Measurements from ENCODE around the gene ACAA1.
"Not testable (repeated sequence)": the region's sequence is repeated elsewhere in the genome, so short reads cannot be mapped to it uniquely, and the experiment has no call there.

Gene ACAA1, protein sequence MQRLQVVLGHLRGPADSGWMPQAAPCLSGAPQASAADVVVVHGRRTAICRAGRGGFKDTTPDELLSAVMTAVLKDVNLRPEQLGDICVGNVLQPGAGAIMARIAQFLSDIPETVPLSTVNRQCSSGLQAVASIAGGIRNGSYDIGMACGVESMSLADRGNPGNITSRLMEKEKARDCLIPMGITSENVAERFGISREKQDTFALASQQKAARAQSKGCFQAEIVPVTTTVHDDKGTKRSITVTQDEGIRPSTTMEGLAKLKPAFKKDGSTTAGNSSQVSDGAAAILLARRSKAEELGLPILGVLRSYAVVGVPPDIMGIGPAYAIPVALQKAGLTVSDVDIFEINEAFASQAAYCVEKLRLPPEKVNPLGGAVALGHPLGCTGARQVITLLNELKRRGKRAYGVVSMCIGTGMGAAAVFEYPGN

DNA sequence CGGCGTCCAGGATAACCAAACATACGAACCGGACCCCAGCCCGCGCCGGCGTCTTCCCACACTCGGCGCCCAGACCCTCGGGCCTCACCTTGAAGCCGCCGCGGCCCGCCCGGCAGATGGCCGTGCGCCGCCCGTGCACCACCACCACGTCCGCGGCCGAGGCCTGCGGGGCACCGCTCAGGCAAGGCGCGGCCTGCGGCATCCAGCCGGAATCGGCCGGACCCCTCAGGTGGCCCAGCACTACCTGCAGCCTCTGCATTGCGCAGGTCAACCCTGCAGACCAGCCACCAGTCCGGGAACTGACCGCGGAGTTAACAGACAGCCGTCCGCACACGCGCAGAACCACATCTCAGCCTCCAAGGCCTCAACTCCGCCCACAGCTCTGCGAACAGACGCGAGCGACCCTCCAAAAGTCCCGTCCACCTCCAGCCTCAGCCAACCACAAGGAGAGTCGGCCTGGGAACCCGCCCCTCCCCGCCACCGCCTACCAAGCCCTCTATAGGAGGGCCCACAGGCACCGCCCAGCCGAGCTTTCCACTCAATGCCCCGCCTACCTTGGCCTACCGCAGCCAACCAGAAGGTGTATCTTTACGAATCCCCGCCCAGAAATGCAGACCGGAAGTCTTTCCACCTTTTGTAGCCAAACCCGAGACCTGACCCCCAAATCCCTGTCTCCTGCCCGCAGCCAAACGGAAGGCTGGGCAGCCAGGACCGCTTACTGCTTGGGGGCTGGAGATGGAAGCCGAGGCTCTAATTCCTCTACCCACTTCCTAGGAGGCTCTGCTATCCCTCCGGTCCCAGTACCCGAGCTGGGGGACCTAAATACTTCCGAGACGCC lies at the start of gene ACAA1:
TSS of gene ACAA1 (minus strand) at position 351 of the 838 bp plus-strand sequence. CDS start at position 259, 92 bp downstream.
- peak; percentile 99 for DNase-seq (ENCODE audit: low spot score)

GRCh38 chr3:38177181-38177580 lies 40.3 kb upstream of the ACAA1 start:
- DNase-seq (ENCODE audit: low spot score): no peak

DNA sequence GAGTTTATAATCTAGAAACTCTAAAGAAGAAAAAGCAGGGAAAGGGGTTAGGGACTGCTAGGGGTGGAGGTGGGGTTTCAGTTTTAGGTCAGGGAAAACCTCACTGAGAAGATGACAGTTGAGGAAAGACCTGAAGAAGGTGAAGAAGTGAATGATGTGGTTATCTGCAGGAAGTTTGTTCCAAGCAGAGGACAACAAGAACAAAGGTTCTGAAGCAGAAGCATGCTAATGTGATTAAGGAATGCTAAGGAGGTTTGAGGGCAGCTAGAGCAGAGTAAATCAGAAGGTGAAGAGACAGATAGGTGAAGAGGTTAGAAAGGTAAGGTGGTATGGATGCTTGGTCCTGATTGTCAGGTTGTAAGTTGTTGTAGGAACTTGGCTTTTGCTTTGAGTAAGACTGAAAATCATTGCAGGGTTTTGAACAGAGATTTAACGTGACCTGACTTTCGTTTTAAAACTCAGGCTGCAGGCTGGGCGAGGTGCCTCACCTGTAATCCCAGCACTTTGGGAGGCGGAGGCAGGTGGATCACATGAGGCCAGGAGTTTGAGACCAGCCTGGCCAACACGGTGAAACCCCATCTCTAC lies 37.0 kb upstream of the ACAA1 start:
- DNase-seq (ENCODE audit: low spot score): no peak

DNA sequence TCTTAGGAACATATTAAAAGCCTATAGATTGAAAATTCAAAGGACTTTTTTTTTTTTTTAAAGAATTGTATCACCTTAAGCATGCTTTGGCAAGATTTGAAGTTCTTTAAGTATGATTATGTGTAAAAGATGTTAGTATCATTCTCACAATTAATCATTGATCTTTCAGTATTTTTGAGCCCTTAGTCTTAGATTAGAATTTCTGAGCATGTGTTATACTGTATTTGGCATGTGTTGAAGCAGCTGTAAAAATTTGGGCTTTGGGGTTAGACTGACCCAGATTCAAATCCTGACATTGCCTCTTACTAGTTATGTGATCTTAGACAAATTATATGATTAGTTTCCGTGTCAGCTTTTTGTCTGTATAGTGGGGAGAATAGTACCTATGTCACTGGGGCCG lies 34.7 kb upstream of the ACAA1 start:
- DNase-seq (ENCODE audit: low spot score): no peak

DNA sequence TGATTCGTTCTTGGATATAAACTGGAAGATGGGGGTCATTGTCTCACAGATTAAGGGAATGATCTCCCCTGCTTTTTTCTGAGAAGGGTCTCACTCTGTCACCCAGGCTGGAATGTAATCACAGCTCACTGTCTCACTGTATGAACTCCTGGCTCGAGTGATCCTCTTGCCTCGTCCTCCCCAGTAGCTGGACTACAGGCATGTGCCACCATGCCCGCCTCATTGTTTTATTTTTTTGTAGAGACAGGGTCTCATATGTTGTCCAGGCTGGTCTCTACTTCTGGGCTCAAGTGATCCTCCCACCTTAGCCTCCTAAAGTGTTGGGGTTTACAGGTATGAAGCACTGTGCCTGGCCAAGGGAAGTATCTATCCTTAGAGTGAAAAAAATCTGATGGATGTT lies 33.8 kb upstream of the ACAA1 start:
- DNase-seq (ENCODE audit: low spot score): no peak

GRCh38 chr3:38169027-38169317 lies 32.0 kb upstream of the ACAA1 start:
- no peak for DNase-seq (ENCODE audit: low spot score)

GRCh38 chr3:38168151-38169026 lies 31.5 kb upstream of the ACAA1 start:
- no peak for DNase-seq (ENCODE audit: low spot score)

DNA sequence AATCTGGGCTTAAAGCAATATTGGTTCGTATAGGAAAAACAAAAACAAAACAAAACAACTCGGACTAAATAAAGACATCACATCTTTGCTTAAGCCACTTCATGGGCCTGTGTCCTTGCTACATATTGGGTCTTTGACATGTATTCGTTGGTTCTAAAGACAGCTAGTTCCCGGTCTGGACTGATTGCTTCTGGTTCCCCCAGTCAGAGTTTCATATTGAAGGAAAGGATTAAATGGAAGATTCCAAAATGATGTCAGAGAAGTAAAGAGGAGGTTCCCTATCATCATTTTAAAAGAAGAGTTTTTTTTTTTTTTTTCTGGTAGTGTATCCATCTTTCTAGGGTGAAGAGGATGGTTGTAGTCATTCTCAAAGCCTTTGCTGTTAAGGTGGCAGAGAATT lies 30.7 kb upstream of the ACAA1 start:
- DNase-seq (ENCODE audit: low spot score): no peak

DNA sequence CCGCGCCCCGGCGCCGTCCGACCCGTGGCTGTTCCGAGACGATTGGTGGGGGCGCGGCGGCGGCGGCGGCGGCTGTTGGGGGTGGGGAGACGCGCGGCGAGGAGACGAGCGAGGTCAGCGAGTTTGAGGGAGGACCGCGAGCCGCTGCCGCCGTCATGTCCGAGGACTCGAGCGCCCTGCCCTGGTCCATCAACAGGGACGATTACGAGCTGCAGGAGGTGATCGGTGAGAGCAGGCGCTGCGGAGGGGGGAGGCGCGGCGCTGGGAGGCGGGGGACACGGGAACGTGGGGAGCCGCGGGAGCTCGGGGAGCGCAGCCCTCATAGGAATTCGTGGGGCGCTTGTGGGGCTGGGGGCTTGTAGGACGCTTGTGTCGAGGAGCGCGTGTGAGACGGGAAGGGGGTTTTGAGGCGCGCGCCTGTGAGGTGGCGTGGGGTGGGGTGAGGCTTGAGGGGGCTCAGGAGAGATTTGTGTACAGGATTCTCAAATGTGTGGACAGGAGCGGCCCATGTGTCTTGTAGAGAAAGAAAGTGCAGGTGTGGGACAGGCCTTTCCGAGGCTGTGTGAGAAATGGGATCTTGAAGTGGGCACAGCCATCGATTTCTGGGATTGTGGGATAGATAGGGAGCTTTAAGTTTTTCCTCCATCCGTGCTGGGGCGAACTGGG lies 28.9 kb upstream of the ACAA1 start:
- DNase-seq (ENCODE audit: low spot score): no peak

DNA sequence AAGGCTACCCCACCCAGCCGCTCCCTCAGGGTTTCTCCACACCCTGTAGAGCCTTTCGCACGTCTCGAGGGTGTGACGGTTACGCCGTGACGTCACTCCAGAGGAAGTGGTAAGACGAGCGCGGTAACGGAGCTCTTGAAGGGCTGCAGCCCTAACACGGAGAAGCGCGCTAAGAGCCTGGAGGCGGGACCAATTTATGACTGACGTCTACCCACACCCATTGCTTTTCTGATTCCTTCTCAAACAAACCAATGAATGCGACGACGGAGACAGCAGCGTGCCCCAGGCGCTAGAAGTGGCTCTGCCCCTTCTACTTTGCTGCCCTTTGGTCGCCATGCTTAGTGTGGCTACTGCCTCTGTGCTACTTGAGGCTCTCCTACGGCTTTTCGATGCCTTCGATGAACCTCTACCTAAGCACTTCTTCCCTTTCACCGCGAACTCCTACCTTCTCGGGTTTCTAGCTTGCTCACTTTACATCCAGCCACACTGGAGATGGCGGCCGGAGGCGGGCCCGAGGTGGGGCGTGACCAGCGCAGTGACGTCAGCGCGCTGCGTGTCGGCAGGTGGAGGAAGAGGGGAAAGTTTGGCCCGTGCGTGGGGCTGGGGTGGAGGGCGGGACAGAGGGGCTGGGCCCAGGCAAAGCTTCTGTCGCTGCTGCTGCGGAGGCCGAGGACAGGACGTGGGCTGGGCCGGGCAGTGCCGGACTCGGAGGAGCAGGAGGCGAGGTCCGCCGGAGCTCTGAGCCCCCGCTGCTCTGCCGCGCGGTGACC lies 28.2 kb upstream of the ACAA1 start, which contains the start of gene OXSR1:
TSS of gene OXSR1 (plus strand) at position 586 of the 770 bp plus-strand sequence. CDS start 340 bp downstream, outside the sequence.
- DNase-seq (ENCODE audit: low spot score): peak; percentile 100

GRCh38 chr3:38164643-38164951 lies 27.7 kb upstream of the ACAA1 start:
- no peak for DNase-seq (ENCODE audit: low spot score)

DNA sequence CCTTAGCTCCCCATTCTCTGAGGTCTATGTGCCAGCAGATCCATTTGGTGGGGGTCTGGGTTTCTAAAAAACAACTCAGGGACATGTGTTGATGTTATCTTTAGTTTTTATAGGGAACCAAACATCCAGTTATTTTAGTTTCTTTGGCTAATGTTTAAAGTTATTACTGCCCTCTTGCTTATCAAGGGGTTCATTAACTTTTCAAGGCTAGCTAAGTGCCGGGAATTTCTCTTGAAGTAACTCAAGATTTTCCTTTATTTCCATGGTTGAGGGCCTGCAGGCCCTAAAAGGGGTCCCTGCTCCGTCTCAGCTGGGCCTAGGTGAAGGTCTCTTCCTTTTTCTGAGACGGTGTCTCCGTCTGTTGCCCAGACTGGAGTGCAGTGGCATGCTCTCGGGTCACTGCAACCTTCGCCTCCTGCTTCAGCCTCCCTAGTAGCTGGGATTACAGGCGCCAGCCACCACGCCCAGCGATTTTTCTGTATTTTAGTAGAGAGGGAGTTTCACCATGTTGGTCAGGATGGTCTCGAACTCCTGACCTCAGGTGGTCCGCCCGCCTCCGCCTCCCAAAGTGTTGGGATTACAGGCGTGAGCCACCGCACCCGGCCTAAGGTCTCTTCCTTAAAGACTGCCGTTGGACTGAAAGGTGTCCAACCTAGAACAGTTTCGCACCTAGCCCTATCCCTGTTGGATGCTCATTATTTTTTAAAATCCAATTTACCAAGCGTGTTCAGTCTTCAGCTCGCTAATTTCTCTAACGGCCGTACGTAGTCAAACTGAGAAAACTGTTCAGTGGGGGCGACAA lies 27.1 kb upstream of the ACAA1 start:
- DNase-seq (ENCODE audit: low spot score): no peak

DNA sequence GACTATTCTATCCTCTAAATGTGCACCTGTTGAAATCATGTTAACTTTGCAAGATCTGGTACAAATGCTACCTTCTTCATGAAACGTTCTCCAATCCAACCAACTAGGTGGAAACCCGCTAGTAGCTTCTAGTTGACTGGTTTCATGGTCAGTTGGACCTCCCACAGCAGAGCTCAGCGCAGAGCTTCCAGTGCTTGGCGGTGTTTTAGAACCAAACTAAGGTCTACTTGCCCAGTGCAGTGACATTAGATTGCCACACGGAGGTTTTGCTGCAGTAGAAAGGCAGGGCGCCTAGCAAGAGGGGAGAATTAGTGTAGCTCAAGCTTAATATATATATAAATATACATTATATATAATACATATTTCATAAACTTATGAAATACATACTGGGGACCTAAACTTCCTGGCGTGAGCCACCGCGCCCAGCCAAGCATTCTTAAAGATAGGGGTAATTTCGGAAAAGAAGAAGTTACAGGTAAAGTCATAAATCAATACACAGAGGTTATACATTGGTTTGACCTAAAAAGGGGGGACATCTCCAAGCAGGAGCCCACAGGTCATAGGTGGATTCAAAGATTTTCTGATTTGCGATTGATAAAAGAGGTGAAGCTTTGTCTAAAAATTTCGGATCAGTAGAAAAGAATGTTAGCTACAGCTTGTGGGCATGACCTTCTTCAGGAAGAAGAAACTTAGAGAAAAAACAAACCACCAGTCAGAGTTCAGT lies 26.4 kb upstream of the ACAA1 start:
- no peak for DNase-seq (ENCODE audit: low spot score)

GRCh38 chr3:38160704-38161103 lies 23.8 kb upstream of the ACAA1 start:
- DNase-seq (ENCODE audit: low spot score): not testable (repeated sequence)

DNA sequence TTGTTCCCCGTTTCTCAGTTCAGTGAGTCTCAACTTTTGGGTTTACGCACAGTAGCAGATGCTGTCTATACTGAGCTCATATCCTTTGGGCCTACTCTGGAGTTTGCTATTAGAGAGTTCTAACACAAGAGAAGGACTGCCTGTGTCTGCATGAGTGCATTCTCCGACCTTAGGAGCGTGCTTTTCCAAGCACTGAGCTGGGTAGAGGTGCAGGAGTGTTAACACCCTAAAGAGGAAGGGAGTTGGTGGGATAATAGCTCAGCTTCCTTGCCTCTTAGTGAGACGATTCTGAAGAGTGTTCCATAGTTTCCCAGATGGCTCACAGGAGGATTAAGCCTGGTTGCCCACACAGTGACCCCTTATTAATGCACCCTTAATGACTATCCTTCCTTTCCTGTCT lies 21.5 kb upstream of the ACAA1 start:
- DNase-seq (ENCODE audit: low spot score): no peak

DNA sequence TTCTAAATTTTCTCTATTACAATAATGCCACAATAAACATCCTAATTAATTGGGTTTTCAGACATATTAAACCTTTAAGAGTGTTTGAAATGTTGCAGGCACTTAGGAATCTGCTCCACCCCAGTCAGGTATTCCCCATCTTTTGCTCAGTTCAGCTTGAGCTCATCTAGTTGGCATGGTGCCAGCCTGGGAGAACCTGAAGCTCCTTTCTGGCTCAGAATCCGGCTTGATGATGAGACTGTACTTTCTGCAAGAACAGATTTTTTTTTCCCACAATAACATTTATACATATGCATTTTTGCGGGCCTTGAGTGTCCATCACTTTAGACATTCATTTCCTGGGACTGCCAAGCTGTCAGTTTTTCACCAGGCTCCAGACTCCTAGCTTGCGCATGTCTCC lies 20.7 kb upstream of the ACAA1 start:
- DNase-seq (ENCODE audit: low spot score): no peak

DNA sequence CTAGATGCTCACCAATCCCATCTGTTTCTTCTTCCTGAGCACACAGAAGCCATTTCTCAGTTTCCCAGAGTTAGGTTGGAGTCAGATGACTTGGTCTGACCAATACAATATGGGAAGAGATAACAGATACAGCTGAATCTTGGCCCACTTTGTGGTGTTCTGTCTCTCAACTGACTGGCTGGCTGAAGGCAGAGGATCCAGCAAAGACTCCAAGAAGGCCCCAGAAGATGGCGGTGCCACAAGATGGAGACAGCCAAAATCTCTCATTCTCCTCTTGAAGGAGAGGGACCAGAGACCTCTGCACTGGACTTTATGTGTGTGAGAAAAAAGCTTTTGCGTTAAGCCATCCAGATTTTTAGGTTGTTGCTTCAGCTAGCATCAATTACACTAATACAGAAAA lies 20.2 kb upstream of the ACAA1 start:
- DNase-seq (ENCODE audit: low spot score): no peak

DNA sequence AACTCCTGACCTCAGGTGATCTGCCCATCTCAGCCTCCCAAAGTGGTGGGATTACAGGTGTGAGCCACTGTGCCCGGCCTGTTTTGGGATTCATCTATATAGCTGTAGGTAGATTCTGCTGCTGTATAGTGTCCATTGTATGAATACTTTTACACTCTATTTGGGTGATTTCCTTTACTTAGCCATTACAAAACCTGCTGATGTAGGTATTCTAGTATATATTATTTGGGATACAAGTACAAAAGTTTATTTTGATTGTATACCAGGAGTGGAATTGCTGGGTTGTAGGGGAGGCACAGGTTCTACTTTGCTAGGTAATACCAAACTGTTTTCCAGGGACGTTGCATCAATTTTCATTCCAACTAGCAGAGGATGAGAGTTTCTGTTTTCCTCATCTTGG lies 18.9 kb upstream of the ACAA1 start:
- no peak for DNase-seq (ENCODE audit: low spot score)

- DNase-seq (ENCODE audit: low spot score): no peak
Observed at GRCh38 chr3:38154625-38155255, 17.8 kb upstream of the ACAA1 start.

All from pons (tissue), 1 donor.